Loucy (cell line): ENCODE results near the gene DNM3.

Experiments used
- H2AFZ ChIP-seq: fragments of 200-600 bp; sonication (generic); 2 replicates; pipeline ENCODE4 v1.6.0; 2016; ENCODE audit warnings: antibody characterized with exemption, mild to moderate bottlenecking, low read length, moderate library complexity
- H3F3A ChIP-seq: fragments of 200-600 bp; 2 replicates; pipeline ENCODE4 v1.6.0; 2016; ENCODE audit warnings: antibody characterized with exemption, low read depth, mild to moderate bottlenecking
- H3K27me3 ChIP-seq: fragments of 200-600 bp; sonication (generic); 2 replicates; pipeline ENCODE4 v1.6.1; 2014; ENCODE audit warnings: low read length, mild to moderate bottlenecking; ENCODE audit not compliant: insufficient read depth, poor library complexity, severe bottlenecking
- H3K36me3 ChIP-seq: fragments of 200-600 bp; sonication (generic); 2 replicates; pipeline ENCODE4 v1.6.1; 2016; ENCODE audit warnings: low read length; ENCODE audit not compliant: insufficient read depth
- H3K4me1 ChIP-seq: fragments of 200-600 bp; sonication (generic); 2 replicates; pipeline ENCODE4 v1.5.1; 2014; ENCODE audit warnings: low read length, mild to moderate bottlenecking; ENCODE audit not compliant: insufficient read depth, poor library complexity, severe bottlenecking
- H3K4me2 ChIP-seq: fragments of 200-600 bp; sonication (generic); 2 replicates; pipeline ENCODE4 v1.6.0; 2014; ENCODE audit warnings: antibody characterized with exemption, low read length, low read depth, mild to moderate bottlenecking; ENCODE audit not compliant: poor library complexity, severe bottlenecking
- H3K4me3 ChIP-seq: fragments of 200-600 bp; sonication (generic); 2 replicates; pipeline ENCODE4 v1.5.1; 2014; ENCODE audit warnings: low read length, mild to moderate bottlenecking, mixed read lengths; ENCODE audit not compliant: poor library complexity, severe bottlenecking
- H3K79me2 ChIP-seq: fragments of 200-600 bp; sonication (generic); 2 replicates; pipeline ENCODE4 v1.6.1; 2014; ENCODE audit warnings: low read length; ENCODE audit not compliant: insufficient read depth
- H3K9ac ChIP-seq: fragments of 200-600 bp; sonication (generic); 2 replicates; pipeline ENCODE4 v1.6.0; 2014; ENCODE audit warnings: mild to moderate bottlenecking, low read depth, low read length, moderate library complexity; ENCODE audit not compliant: poor library complexity, severe bottlenecking
- H3K9me2 ChIP-seq: fragments of 200-600 bp; sonication (generic); replicated peaks from 2 replicates; pipeline ENCODE4 v1.6.1; 2016; ENCODE audit warnings: low read depth, low read length, mixed read lengths
- H3K9me3 ChIP-seq: fragments of 200-600 bp; sonication (generic); 2 replicates; pipeline ENCODE4 v1.6.1; 2014; ENCODE audit warnings: mild to moderate bottlenecking, antibody characterized with exemption, low read length, low read depth; ENCODE audit not compliant: insufficient read depth
- H4K20me1 ChIP-seq: fragments of 200-600 bp; sonication (generic); 2 replicates; pipeline ENCODE4 v1.6.0; 2014; ENCODE audit warnings: antibody characterized with exemption, low read length, mild to moderate bottlenecking; ENCODE audit not compliant: insufficient read depth, poor library complexity, severe bottlenecking
- CTCF ChIP-seq: fragments of 200-600 bp; sonication (generic); conservative IDR thresholded peaks from 2 replicates; pipeline ENCODE4 v1.5.1; 2014; ENCODE audit warnings: mild to moderate bottlenecking, antibody characterized with exemption, low read length
- EZH2phosphoT487 ChIP-seq: fragments of 200-600 bp; IDR thresholded peaks from 2 replicates; pipeline ENCODE4 v1.6.1; 2018; ENCODE audit warnings: antibody characterized with exemption, mild to moderate bottlenecking, moderate library complexity, borderline replicate concordance

DNM3 gene

GRCh38 chr1:172139196-172139595 lies 297.9 kb downstream of the DNM3 start:
- no peaks in the 10 kb centered on the region for H3K27me3 ChIP-seq
- no peaks in the 10 kb centered on the region for H3K9me2 ChIP-seq
- H3K79me2 ChIP-seq: no peaks in the 10 kb centered on the region
- H4K20me1 ChIP-seq: no peaks in the 10 kb centered on the region
- H3K4me2 ChIP-seq: no peak overlapping the region
- no peak overlapping the region for H2AFZ ChIP-seq
- H3K9me3 ChIP-seq: no peaks in the 10 kb centered on the region
- no peaks in the 10 kb centered on the region for H3K36me3 ChIP-seq
- no peak for TF ChIP-seq EZH2phosphoT487
- no peak for TF ChIP-seq CTCF
- no peak overlapping the region for H3K4me3 ChIP-seq
- H3F3A ChIP-seq: no peaks in the 10 kb centered on the region
- H3K9ac ChIP-seq: no peak overlapping the region
- peaks cover 12% of the 10 kb centered on the region for H3K4me1 ChIP-seq

- Histone ChIP-seq H2AFZ (no peak overlapping the region), H3K4me3 (no peak overlapping the region), H3K4me1 (peaks cover 20% of the 10 kb centered on the region), H3K27me3 (no peaks in the 10 kb centered on the region), H3F3A (no peaks in the 10 kb centered on the region), H3K36me3 (no peaks in the 10 kb centered on the region), H3K4me2 (no peak overlapping the region), H3K9ac (no peak overlapping the region), H3K9me3 (no peaks in the 10 kb centered on the region), H3K79me2 (no peaks in the 10 kb centered on the region), H3K9me2 (no peaks in the 10 kb centered on the region), H4K20me1 (no peaks in the 10 kb centered on the region)
- no peak for TF ChIP-seq CTCF
- no peak for TF ChIP-seq EZH2phosphoT487
These were observed 298.8 kb downstream of the DNM3 start for GRCh38 chr1:172140072-172140471.

- H3K4me2 ChIP-seq: no peak overlapping the region
- no peaks in the 10 kb centered on the region for H3K36me3 ChIP-seq
- no peaks in the 10 kb centered on the region for H3K27me3 ChIP-seq
- no peaks in the 10 kb centered on the region for H3K79me2 ChIP-seq
- peaks cover 26% of the 10 kb centered on the region for H3K4me1 ChIP-seq
- no peak overlapping the region for H3K9ac ChIP-seq
- H3K4me3 ChIP-seq: no peak overlapping the region
- H3K9me3 ChIP-seq: no peaks in the 10 kb centered on the region
- H4K20me1 ChIP-seq: no peaks in the 10 kb centered on the region
- no peak overlapping the region for H2AFZ ChIP-seq
- H3F3A ChIP-seq: no peaks in the 10 kb centered on the region
- no peak for TF ChIP-seq EZH2phosphoT487
- no peak for TF ChIP-seq CTCF
- no peaks in the 10 kb centered on the region for H3K9me2 ChIP-seq
These were observed 299.3 kb downstream of the DNM3 start for GRCh38 chr1:172140591-172140990.
